Activated effector memory CD4-positive, alpha-beta T cell treated with Interleukin-2 at 50 U/mL for 16 hours (primary cell): ENCODE data around the gene PIEZO2.

Source experiments
- DNase-seq: peaks from one replicate; pipeline ENCODE4 v3.0.0-alpha.2; 2020

Gene PIEZO2

DNA sequence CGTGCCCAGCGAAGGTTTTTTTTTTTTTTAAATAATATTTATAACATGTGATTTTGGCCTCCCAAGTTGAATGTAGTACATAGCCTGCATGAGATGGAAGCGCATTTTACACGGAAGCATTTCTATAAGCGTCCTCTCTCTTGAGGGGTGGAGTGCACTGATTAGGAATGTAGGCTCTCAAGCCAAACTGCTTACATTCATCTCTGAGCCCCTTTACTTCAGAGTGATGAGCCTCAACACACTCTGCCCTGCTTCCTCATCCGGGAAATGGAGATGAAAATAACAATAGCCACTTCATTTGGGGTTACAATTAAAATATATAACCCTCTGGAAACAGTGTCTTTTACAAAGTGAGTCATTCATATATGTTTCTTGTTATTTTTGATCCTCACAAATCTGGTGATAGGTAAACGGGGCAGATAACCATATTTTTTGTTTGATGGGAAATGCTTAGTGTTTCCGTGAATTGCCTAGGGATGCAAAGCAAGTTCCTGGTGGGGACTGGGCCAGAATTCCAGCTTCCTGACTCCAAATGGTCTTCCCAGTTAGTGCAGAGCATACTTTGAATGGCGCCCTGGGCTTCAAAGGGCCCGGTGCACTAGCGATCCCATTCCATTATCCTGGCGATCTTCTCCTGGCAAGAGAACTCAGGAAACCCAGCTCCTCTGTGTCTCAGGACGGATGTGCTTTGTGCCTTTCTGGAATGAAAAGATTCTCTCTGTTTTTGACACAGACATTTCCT lies 124.3 kb downstream of the PIEZO2 start:
- no peak for DNase-seq

DNA sequence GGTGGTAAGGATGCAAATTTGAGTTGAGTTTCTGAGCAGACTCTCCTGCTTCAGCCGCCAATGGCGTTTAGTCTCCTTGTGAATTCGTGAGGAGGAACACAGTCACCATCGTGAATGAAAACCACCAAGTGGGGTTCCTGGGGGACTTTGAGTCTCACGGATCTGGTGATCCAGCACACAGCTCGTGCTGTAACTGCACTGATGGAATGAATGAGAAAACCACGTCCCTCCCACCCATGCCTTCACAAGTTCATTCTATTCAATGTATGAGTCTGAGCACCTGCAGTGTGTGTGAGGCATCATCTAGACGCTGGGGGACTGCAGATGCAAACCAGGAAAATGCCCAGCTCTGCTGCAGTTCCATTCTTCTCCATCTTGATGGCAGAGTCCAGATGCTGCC lies 127.9 kb downstream of the PIEZO2 start:
- no peak for DNase-seq

DNA sequence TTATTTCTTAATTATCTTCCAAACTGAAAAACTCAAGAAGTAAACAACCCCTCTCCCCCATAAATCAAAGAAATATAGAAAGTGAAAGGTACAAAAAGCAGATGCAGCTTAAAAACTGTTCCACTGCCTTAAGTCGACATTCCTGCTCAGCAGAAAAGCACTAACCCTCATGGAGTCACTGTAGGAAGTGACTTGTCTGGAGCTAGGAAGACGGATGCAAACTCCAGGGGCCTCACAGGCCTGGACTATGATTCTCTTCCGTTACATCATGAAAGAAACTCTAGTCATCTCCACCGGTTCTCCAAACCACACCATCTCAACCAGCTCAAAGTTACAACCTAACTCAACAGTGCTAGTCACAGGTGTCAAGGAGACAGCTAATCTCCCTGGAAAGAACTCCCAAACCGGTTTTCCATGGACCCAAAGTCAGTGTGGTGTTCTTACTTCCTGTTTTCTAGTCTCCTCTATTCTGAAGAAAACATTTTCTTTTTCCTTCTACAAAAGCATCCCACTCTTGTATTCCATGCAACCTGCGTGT lies 128.4 kb downstream of the PIEZO2 start:
- no peak for DNase-seq

DNA sequence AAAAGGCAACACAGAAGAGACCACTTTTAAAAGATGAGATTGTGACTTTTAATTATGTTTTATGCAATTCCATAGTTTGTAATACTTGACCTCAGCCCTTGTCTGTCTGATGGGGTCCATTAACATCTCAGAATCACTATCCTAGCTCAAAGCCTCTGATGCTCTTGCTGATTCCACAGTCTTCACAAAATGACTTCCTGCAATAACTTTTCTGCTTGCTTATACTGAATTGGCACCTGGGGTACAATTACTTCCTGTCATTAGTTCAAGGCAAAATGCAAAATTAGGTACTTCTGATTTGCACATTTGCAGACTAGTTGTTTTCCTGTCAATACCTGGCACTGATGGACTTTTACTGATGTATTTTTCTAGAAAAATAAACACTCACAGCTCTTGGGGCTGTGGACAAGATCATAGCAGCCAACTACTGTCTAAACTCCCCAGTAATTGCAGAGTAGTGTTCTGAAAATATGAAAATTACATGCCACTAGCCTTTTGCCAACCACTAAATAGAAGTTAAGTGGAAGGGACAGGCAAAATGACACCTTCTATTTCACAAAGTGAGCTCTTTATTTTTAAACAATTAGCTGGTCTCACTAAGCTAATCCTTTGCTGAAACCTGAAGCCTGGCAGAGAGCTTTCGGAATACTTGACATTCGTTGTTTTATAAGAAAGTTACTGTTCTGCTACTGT lies 129.1 kb downstream of the PIEZO2 start:
- DNase-seq, result no peak

DNA sequence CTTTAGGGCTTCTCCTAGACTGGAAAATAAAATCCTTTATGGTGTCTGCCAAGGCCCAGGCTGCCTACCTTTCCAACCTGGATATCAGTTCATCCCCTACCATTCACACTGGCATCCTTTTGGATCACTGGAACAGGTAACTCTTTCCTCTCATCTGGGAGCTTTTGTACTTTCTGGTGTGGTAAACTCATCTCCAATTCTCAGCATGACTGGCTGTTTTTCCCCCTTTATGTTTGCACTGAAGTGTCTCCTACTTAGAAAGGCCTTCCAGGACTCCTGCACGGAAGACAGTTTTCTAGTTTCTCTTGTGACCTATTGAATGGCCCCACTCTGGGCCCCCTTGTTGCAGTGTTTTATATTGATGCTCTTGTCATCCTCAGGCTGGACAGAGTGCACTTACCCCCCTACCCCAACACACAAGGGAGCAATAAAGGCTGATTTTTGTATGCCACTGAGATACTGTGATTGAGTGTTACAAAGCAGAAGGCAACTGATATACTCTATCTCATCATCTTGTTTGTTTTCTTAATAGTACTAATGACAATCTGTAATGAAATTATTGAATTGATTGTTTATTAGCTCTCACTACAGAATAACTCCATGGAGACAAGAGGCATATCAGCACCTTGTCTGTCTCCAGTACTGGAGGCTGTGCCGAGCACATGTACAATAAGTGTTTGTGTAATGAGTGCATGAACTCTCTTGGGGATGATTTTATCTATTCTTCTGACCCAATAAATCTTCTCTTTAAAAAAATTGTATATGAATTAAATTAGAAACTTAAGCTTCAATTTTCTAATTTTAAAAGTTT lies 129.9 kb downstream of the PIEZO2 start:
- DNase-seq, result no peak

DNA sequence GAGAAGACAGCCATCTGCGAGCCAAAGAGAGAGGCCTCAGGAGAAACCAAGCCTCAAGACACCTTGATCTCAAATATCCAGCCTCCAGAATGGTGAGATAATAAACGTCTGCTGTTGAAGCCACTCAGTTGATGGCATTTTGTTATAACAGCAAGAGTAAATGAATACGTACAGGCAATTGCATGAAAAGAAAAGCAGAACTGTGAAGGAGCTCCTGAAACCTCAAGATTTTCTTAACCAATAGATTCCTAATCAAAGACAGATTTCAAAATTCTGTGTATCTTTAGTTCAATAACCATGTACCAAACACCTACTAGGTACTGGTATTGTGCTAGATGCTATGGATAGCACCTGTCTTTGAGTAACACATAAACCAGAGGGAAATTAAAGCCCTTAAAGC lies 139.5 kb downstream of the PIEZO2 start:
- no peak for DNase-seq

DNA sequence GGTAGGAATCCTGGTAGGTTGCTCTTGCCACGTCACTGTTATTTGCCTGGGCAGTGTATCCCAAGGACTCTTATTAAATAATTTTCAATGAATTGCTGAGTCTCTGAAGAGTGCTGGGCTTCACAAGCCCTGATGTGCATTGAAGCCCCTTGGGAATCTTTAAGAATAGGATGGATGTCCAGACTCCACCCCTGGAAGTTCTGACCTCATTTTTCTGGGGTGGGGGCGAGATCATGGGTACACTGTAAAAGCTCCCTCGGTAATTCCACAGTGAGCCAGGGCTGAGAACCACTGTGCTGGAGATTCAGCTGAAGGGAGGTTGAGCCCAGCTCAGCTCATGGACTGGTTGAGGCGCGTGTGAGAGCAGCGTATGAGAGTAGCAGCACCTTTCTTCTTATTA lies 140.2 kb downstream of the PIEZO2 start:
- no peak for DNase-seq

DNA sequence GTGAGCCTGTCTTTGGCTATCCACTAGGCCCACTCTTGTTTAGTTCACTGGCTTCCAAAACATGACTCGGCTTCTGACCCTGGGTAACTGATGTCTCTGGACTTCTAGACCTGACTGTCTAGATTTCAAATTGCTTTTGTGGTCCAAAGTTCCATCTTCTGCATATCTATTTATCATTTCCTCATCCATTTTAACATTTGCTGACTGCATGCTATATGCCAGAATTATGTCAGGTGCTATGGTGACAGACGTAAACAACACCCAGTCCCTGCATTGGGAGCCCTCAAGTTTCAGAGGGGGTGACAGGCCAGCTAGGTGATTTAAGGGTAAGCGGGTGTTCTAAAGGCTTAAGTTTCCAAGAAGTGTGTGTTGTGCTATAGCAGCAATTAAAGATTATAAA lies 140.9 kb downstream of the PIEZO2 start:
- no peak for DNase-seq

DNA sequence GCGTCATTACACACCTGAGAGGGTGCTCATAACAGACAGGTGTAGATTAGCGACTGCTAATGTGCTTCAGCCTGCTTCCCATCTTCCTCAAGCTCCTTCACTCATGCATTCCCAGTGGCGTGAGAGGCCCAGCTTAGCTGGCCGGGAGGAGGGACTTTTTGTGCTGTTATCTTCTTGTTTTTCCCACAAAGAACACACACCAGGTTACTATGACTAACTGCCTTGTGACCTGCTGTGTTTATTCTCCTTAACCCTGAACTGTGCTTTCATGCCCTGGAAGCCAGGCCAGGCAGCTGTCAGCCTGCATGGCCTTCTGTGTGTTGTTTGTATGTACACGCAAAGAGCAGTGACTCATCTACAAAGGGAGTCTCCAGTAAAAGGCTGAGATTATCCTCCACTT lies 143.8 kb downstream of the PIEZO2 start:
- DNase-seq, result no peak

DNA sequence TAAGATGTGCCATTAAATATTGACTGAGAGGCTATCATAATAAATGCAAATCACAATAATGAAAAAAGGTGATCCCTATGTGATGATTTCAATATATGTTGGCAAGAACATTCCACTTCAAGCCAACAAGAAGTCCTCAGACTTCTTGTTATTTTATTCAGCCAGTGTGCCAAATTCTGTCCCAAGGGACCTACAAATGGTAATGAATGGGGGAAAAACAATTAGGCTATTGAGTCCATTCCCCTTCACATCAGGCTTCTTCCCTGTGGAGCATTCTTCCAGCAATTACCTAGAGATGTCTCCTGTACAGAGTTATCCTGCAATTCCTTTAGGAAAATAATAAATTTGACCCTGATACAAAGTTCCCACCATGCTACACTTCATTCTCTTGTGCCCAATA lies 144.4 kb downstream of the PIEZO2 start:
- DNase-seq, result no peak

DNA sequence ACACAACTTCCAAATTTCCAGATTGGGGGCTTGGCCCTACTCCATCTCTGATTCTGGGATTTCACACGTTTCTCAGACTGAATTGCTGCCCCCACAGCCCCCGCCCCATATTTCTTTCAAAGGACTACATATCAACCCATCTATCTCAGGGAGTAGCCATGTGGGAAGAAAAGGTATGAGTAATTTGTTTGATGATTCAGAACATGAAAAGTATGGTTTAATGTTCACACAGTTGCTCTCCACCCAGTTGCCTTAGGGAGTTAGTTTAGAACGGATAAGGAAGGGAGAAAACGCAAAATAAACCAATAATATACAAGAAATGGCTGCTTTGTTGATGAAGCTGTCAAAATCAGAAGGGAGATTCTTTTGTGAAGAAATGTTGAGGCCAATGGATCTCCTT lies 145.1 kb downstream of the PIEZO2 start:
- no peak for DNase-seq

DNA sequence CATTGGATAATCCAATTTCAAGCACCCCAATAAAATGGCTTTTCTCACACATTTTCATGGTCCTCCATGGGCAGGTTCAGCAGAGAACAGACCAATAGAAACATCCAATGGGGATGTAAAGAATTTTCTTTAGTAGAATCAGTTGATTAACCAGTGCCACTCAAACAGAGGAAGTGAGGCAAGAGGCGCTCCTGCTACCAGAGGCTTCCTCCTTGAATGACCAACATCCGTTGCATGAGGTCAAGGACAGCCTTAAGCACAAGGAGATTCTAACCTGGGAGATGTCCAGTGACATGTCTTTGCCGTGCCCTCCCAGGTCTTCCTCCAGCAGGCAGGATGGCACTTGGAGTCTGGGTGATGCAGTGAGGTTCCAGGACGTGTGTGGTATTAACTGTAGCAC lies 146.6 kb downstream of the PIEZO2 start:
- DNase-seq, result no peak

DNA sequence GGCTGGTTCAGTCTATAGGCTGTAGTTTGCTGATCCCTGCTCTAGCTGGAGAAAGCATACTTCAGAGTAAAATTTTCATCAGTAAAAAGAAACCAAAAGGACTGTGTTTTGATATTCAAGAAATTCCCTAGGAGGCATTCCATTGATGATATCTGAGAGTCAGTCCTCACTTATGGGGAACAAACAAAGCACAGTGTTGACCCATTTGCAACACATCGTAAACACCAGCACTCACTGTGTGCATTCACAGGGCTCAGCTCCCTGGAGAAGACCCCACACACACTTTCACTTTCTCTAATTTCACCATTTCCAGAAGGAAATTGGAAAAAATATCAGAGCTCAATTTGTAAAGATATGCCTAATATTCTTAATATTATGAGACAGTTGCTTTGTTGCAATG lies 147.1 kb downstream of the PIEZO2 start:
- DNase-seq, result no peak

DNA sequence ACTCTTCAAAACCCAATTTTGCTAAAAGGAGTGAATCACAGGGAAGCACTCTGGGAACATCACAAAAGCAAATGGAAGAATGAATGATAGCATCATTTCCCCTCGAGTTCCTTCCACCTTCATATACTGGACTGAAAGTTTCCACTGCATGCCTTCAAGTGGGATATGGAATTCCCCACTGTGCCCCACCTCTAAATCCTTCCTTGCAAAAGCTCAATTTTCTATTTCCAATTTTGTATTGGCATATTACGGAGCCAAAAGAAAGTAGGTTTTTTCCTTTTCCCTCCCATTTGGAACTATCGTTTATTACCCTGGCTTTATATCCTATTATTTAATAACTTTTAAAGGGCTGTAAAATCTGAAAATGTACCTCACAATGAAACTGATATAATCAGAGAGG lies 149.3 kb downstream of the PIEZO2 start:
- DNase-seq, result no peak

DNA sequence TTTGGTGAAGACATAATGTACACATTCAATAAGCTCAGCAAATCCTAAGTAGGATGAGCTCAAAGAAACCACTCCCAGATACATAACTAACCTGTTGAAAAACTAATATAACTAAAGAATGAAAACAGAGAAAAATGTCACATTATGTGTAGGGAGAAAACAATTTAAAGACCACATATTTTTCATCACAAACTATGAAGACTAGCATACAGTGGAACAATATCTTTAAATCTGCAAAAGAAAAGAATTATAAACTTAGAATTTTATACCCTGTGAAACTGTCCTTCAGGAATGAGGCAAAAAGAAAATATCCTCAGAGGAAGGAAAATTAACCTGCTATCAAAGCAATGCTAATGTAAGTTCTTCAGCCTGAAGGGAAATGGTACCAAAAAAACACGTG lies 151.5 kb downstream of the PIEZO2 start:
- no peak for DNase-seq

DNA sequence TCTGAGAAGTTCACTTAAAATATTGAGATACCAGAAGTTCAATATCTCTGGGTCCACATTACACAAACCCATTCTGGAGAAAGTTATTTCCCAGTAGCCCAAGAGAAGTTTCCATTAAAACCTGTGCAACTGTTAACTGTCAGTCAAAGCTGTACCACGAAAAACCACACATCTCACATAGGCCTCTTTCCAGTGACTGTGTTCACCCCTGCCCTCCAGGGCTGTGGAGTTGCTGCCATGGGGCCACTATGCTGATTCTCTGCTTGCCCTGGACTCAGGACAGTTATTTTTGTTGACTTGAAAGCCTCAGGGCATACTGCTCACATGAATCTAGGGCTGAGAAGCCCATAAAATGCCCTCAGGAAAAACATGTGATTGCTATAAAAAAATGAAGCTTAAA lies 153.8 kb downstream of the PIEZO2 start:
- DNase-seq, result no peak

DNA sequence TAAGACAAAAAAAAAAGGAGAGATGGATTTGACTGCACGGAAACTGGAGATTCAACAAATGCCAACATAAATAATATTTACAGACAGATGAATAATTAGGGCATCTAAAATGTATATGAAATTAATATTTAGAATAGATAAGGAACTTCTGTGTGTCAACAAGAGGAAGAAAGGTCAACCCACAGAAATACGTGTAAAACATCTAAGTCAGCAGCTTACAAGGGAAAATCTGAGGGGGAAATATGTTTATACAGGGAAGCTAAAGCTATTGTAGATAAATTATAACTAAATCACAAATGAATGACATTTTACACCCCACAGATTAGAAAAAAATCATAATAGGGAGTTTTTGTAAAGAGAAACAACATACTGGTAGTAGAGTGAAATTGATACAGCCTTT lies 159.9 kb downstream of the PIEZO2 start:
- no peak for DNase-seq

DNA sequence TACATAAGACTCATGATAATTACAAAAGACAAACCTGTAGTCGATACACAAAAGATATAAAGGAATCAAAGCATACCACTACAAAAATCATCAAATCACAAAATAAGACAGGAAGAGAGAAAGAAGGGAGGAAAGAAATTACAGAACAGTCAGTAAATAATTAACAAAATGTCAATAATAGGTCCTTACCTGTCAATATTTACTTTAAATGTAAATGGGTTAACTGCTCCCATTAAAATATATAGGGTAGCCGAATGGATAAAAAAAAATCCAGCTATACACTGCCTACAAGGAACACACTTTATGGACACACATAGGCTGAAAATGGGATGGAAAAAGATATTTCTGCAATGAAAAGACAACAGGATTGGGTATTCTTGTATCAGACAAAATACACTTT lies 163.7 kb downstream of the PIEZO2 start:
- no peak for DNase-seq

DNA sequence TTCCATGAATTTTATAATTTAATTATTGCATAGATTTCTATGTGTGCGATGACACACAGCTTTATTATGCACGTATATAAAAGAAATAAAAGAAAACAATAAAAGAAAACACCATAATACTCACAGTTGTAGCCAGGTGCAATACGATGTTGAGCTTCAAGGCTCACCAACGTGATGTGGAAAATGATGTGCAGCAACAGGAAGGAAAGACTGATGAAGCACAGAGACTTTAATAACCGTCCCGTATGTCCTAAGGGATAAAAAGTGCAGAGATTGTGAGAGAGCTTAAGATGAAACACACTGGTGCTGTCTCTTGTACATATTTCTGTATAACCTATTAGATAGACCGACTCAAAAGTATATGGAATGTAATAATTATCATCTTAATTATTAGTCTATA lies 170.0 kb downstream of the PIEZO2 start:
- no peak for DNase-seq

DNA sequence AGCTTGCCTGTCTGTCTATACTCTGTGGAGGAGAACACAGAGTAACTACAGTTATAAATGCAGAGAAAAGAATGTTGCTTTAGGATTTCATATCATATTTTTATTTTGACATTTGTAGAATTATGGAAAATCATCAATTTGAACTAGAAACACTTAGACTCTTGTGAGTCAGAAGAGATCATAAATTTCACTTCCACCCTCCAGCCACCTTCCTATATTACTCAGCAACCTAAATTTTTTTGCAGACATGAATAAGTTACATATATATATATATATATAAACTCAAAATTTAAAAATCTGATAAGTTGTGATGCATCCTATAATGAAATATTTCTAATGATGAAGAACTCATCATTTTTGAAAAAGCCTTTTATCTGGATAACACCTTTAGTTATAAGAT lies 172.3 kb downstream of the PIEZO2 start:
- DNase-seq, result no peak

DNA sequence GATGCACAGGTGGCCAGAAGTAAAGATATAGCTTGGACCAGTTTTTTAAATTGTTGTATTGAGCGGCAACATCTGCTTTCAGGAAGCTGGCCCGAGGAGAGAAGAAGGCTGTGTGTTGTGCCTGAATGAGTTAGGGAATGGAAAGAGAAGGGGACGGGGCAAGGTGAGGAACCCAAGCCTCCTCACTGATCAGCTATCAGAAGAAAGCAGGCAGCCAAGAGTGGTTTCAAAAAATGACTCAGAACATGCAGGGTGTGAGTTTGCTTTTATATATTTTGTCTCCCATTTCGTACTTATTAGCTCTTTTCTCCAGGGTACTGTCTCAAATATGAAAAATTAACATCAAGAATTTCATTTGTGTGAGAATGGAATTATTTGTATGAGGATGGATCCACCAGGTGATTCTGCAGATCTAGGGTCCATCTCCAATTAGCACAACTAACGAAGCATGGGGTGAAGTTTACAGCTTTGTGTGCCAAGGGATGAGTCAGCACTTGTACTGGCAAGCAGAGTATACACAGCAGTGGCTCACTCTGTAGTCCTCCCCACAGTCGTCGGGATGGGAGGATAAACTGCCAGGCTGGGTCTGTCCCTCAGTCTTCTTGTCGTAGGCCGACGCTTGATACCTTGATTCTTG lies 175.7 kb downstream of the PIEZO2 start:
- no peak for DNase-seq

DNA sequence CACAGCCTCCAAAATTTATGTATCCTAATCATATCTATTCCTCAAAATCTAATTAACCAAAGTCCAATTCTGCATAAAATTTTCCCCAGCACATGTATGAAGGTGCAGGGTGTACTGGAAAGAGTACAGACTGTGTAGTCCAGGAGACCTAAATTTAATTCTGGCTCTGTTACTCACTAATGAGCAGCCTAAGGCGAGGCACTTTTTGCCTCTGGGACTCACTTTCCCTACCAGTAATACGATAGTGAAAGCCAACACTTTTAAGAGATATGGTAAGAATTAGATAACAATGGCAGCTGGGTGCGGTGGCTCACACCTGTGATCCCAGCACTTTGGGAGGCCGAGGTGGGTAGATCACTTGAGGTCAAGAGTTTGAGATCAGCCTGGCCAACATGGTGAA lies 177.7 kb downstream of the PIEZO2 start:
- no peak for DNase-seq

DNA sequence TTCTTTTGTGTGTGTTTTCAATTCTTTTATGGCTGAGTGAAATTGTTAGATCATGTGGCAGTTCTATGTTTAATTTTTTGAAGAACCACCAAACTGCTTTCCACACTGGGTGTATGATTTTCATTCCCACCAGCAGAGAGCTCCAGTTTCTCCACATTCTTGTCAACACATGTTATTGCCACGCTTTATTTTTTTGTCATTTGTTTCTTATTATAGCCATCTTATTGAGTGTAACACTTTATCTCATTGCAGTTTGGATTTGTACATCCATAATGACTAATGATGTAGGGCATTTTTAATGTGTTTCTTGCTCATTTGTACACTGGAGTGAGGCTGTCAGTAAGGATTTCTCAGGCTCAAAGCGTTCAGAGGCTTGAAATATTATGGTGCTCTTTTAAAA lies 184.2 kb downstream of the PIEZO2 start:
- DNase-seq, result no peak
